Measurements from ENCODE around the gene TMEM168. TPM values are rescaled to one million over a fixed set of nuclear protein-coding genes. Genes with fewer than 3 reads are reported as not detected.

The TMEM168 gene
- total RNA-seq, 1 donor from 2014 or later, result 29.4 TPM

DNA sequence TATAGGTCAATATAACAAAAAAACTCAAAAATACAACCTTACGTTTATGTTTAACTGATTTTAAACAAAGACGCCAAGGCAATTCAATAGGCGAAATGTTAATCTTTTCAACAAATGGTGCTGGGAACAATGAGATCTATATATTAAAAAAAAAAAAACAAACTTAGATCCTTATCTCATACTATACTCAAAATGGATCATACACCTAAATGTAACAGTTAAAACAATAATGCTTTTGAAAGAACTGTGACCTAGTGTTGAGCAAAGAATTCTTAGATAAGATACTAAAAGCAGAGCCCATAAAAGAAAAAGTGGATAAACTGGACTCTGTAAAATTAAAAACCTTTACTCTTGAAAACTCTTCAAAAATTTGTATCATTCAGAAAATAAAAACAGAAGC, 8.6 kb downstream of the TMEM168 start:
- Histone ChIP-seq H3K4me3 (no peak overlapping the region), H3F3A (ENCODE audit: low read depth) (no peaks in the 10 kb centered on the region), H3K9me3 (ENCODE audit: low read depth) (no peaks in the 10 kb centered on the region), H3K27me3 (no peaks in the 10 kb centered on the region), H3K4me2 (no peak overlapping the region), H3K27ac (no peak overlapping the region), H3K9ac (no peak overlapping the region), H2AFZ (replicated peaks) (no peak overlapping the region), H3K4me1 (no peaks in the 10 kb centered on the region), H3K36me3 (peaks cover 6% of the 10 kb centered on the region), H3K79me2 (ENCODE audit: low read depth) (peaks cover 9% of the 10 kb centered on the region), H4K20me1 (ENCODE audit: low read depth) (no peaks in the 10 kb centered on the region)
- no peaks in the 10 kb centered on the region for H3K4me1 Mint-ChIP-seq
- H3K36me3 Mint-ChIP-seq, result peaks cover 10% of the 10 kb centered on the region
- no peaks in the 10 kb centered on the region for H3K9me3 Mint-ChIP-seq
- H3K27ac Mint-ChIP-seq, result no peak overlapping the region
- no peaks in the 10 kb centered on the region for H3K27me3 Mint-ChIP-seq (ENCODE audit: insufficient read depth, low read depth)
- TF ChIP-seq EZH2phosphoT487 (IDR thresholded peaks at IDR 0.05) (no peak), EZH2 (IDR thresholded peaks at IDR 0.05) (no peak)
- TF ChIP-seq, protein P1, sequence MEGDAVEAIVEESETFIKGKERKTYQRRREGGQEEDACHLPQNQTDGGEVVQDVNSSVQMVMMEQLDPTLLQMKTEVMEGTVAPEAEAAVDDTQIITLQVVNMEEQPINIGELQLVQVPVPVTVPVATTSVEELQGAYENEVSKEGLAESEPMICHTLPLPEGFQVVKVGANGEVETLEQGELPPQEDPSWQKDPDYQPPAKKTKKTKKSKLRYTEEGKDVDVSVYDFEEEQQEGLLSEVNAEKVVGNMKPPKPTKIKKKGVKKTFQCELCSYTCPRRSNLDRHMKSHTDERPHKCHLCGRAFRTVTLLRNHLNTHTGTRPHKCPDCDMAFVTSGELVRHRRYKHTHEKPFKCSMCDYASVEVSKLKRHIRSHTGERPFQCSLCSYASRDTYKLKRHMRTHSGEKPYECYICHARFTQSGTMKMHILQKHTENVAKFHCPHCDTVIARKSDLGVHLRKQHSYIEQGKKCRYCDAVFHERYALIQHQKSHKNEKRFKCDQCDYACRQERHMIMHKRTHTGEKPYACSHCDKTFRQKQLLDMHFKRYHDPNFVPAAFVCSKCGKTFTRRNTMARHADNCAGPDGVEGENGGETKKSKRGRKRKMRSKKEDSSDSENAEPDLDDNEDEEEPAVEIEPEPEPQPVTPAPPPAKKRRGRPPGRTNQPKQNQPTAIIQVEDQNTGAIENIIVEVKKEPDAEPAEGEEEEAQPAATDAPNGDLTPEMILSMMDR (IDR thresholded peaks at IDR 0.05), result no peak
- no peak for DNase-seq (ENCODE audit: low spot score)
- H3K4me3 Mint-ChIP-seq, result no peak overlapping the region

DNA sequence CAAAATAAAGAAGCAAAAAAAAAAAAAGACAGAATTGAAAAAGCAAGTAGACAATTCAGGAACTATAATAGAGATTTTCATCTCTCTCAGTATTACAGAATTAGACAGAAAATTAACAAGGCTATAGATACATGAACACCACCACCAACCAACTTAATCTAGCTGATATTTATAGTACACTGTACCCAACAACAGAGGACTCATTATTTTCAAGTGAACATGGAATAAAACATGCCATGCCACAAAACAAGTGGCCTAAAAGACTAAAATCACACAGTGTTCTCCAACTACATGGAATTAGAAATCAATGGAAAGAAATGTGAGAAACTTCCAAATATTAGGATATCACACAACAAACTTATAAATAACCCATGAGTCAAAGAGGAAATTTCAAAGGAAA, 9.1 kb downstream of the TMEM168 start:
- Histone ChIP-seq H3F3A (ENCODE audit: low read depth) (no peaks in the 10 kb centered on the region), H3K36me3 (peaks cover 6% of the 10 kb centered on the region), H2AFZ (replicated peaks) (no peak overlapping the region), H3K9ac (no peak overlapping the region), H3K27me3 (no peaks in the 10 kb centered on the region), H3K9me3 (ENCODE audit: low read depth) (no peaks in the 10 kb centered on the region), H3K27ac (no peak overlapping the region), H3K4me3 (no peak overlapping the region), H3K4me2 (no peak overlapping the region), H3K79me2 (ENCODE audit: low read depth) (peaks cover 4% of the 10 kb centered on the region), H3K4me1 (no peaks in the 10 kb centered on the region), H4K20me1 (ENCODE audit: low read depth) (no peaks in the 10 kb centered on the region)
- no peaks in the 10 kb centered on the region for H3K4me1 Mint-ChIP-seq
- TF ChIP-seq EZH2phosphoT487 (IDR thresholded peaks at IDR 0.05) (no peak), EZH2 (IDR thresholded peaks at IDR 0.05) (no peak)
- TF ChIP-seq, protein P1 (IDR thresholded peaks at IDR 0.05), result no peak
- no peak overlapping the region for H3K27ac Mint-ChIP-seq
- no peaks in the 10 kb centered on the region for H3K27me3 Mint-ChIP-seq (ENCODE audit: insufficient read depth, low read depth)
- H3K36me3 Mint-ChIP-seq, result peaks cover 10% of the 10 kb centered on the region
- DNase-seq (ENCODE audit: low spot score), result no peak
- H3K9me3 Mint-ChIP-seq, result no peaks in the 10 kb centered on the region
- no peak overlapping the region for H3K4me3 Mint-ChIP-seq

DNA sequence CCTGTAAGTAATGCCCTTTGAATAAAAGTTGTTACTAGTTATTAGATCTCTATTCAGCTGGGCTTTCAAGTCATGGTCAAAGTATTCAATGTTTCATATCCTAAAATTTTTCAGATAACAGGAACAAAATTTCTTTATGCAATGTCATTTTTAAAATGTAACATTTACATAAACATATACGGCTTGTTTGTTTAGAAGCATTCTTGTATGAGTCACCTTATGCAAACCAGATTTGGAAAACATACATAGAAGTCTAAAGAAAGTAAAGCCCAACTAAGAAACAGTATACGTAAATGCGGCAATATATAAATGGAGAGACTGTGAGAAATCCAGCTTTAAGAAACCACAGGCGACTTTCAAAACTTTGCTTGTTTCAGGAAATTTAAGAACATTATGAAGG, 10.5 kb downstream of the TMEM168 start:
- H3K4me2 ChIP-seq, result no peak overlapping the region

More for the DNA sequence above, 10.5 kb downstream of the TMEM168 start:
- no peak overlapping the region for H3K9ac ChIP-seq
- no peaks in the 10 kb centered on the region for H3K79me2 ChIP-seq (ENCODE audit: low read depth)
- H3K27me3 ChIP-seq, result no peaks in the 10 kb centered on the region
- no peaks in the 10 kb centered on the region for H3F3A ChIP-seq (ENCODE audit: low read depth)
- DNase-seq (ENCODE audit: low spot score), result no peak
- no peaks in the 10 kb centered on the region for H3K27me3 Mint-ChIP-seq (ENCODE audit: insufficient read depth, low read depth)
- TF ChIP-seq EZH2phosphoT487 (IDR thresholded peaks at IDR 0.05), result no peak
- TF ChIP-seq, protein P1 (IDR thresholded peaks at IDR 0.05), result no peak
- no peak for TF ChIP-seq EZH2 (IDR thresholded peaks at IDR 0.05)
- no peaks in the 10 kb centered on the region for H3K9me3 Mint-ChIP-seq
- H4K20me1 ChIP-seq (ENCODE audit: low read depth), result no peaks in the 10 kb centered on the region
- H3K4me1 ChIP-seq, result no peaks in the 10 kb centered on the region
- no peaks in the 10 kb centered on the region for H3K4me1 Mint-ChIP-seq
- H3K9me3 ChIP-seq (ENCODE audit: low read depth), result no peaks in the 10 kb centered on the region
- H3K27ac ChIP-seq, result no peak overlapping the region
- H3K27ac Mint-ChIP-seq, result no peak overlapping the region
- H2AFZ ChIP-seq (replicated peaks), result no peak overlapping the region
- no peak overlapping the region for H3K4me3 Mint-ChIP-seq
- no peak overlapping the region for H3K4me3 ChIP-seq
- peaks cover 10% of the 10 kb centered on the region for H3K36me3 Mint-ChIP-seq
- H3K36me3 ChIP-seq, result peaks cover 6% of the 10 kb centered on the region
